Measurements from ENCODE around the gene SPDYE5. TPM values are rescaled to one million over a fixed set of nuclear protein-coding genes. Genes with fewer than 3 reads are reported as not detected.

The SPDYE5 gene
- total and polyA plus RNA-seq, 9 of the 15 experiments (the other 6 are each of a cell fraction or from before 2014, with no cell fraction given) = 0.07 to 0.28 (median 0.13) TPM; not detected in 6

- TF ChIP-seq E4F1 (CRISPR knock-in tag; IDR thresholded peaks at IDR 0.05; ENCODE audit: borderline replicate concordance) (no peak), DACH1 (IDR thresholded peaks at IDR 0.05; ENCODE audit: partially characterized antibody) (no peak), ZFP30 (CRISPR knock-in tag; IDR thresholded peaks at IDR 0.05; ENCODE audit: borderline replicate concordance) (no peak), PRDM10 (IDR thresholded peaks at IDR 0.05; ENCODE audit: partially characterized antibody) (no peak), MTA2 (IDR thresholded peaks at IDR 0.05; ENCODE audit: low read depth) (no peak)
Observed at GRCh38 chr7:75537731-75538130, 45.6 kb downstream of the SPDYE5 start (continued).

All from K562 (cell line).